Stomach (tissue), 9 donors: ENCODE measurements around the gene ADGRF4. TPM values are rescaled to one million over a fixed set of nuclear protein-coding genes. Genes with fewer than 3 reads are reported as not detected.

Experiments
- DNase-seq, 2 donors: peaks; one replicate each; pipeline versions ENCODE4 v3.0.0 to v3.0.0-alpha.2; 2013 to 2019
- H3K27ac ChIP-seq, 5 donors: fragments of 200-600 bp in 4 of 5; sonication (generic) in 4 of 5; one replicate each; pipeline ENCODE4 v1.5.1; 2013 to 2019; ENCODE audit warnings: mild to moderate bottlenecking in 1 of 5, moderate library complexity in 1 of 5
- H3K27me3 ChIP-seq, 3 donors: fragments of 200-600 bp; sonication (generic); one replicate each; pipeline ENCODE4 v1.5.1; 2017 to 2019; ENCODE audit warnings: mixed run types in 1 of 3
- H3K36me3 ChIP-seq, 4 donors: fragments of 200-600 bp; sonication (generic); 1 replicate in 3 of 4; 2 replicates in 1 of 4; pipeline ENCODE4 v1.5.1; 2016 to 2019
- H3K4me1 ChIP-seq, 4 donors: fragments of 200-600 bp; sonication (generic); one replicate each; pipeline ENCODE4 v1.5.1; 2016 to 2019
- H3K4me3 ChIP-seq, 4 donors: fragments of 200-600 bp; sonication (generic) in 3 of 4; one replicate each; pipeline ENCODE4 v1.5.1; 2016 to 2019; ENCODE audit warnings: mild to moderate bottlenecking in 1 of 4
- H3K9me3 ChIP-seq, 4 donors: fragments of 200-600 bp; sonication (generic); one replicate each; pipeline ENCODE4 v1.5.1; 2016 to 2019
- EP300 ChIP-seq: sonication (generic); formaldehyde crosslinking; IDR thresholded peaks from one replicate; pipeline ENCODE4 v1.6.1; 2017; ENCODE audit warnings: antibody characterized with exemption
- POLR2A ChIP-seq, 4 donors: fragments of 450-650 bp; IDR thresholded peaks; one replicate each; pipeline ENCODE4 v1.6.1; 2016; ENCODE audit warnings: antibody characterized with exemption in 4 of 4, control low read depth in 2 of 4, mild to moderate bottlenecking in 1 of 4, moderate library complexity in 1 of 4
- POLR2AphosphoS5 ChIP-seq, 3 donors: sonication (generic); formaldehyde crosslinking; IDR thresholded peaks; one replicate each; pipeline ENCODE4 v1.6.1; 2016; ENCODE audit warnings: antibody characterized with exemption in 3 of 3
- WGBS, 5 donors: extraction: QIAGEN DNeasy Blood & Tissue Kit in 3 of 5; methylation state at CpG; one replicate each; pipeline versions ENCODE4 v1.1.5 to v1.1.7; 2013 to 2018; 5-methylcytosine and 5-hydroxymethylcytosine counted together
- intact Hi-C: fragments of 100-400 bp; cut with DNase I; formaldehyde crosslinking; loops from one replicate; pipeline ENCODE4 v1.15.1; 2023; ENCODE audit warnings: low total_unique reads
- polyA plus RNA-seq, 3 donors: library from polyadenylated mRNA; stranded (reverse); fragments of 200-250 nt; gene quantifications; one replicate each; pipeline ENCODE4 v1.2.3, GENCODE V29; 2013
- total RNA-seq, 5 donors: library from RNA; depleted of rRNA; stranded (reverse); fragments of >200 nt; gene quantifications; one replicate each; pipeline versions ENCODE4 v1.1.0 to v1.2.3, GENCODE V29; 2014 to 2016
- TF ChIP-seq, protein P1 (sequence below), 7 experiments: fragments of 450-650 bp in 4 of 7; fragments of 200-600 bp in 3 of 7; sonication (generic) in 3 of 7; IDR thresholded peaks; one replicate each; pipeline ENCODE4 v1.5.1; 2016 to 2019; ENCODE audit warnings: antibody characterized with exemption in 7 of 7, control low read depth in 2 of 7, mild to moderate bottlenecking in 1 of 7
- donor health status: healthy with polysubstance abuse.
- donor health status: Bipolar disorder and iron deficiency.
- donor health status: healthy.

Gene ADGRF4
- total and polyA plus RNA-seq, 8 donors, result 6.5 TPM; not detected in 7

- TF ChIP-seq EP300 (no peak), POLR2AphosphoS5 (IDR thresholded peaks at IDR 0.05) (no peak), POLR2A (IDR thresholded peaks at IDR 0.05) (no peak)
- Histone ChIP-seq H3K4me1 (no peaks in the 10 kb centered on the region), H3K36me3 (no peaks in the 10 kb centered on the region), H3K27me3 (no peaks in the 10 kb centered on the region), H3K4me3 (no peak overlapping the region), H3K27ac (no peak overlapping the region), H3K9me3 (no peaks in the 10 kb centered on the region)
- no peak for DNase-seq
- 95 to 100% (median 100%) methylated on average over 1 of the region's 1 CpG for WGBS, 5 donors
- intact Hi-C loops, result no loop called here
These were observed 31.1 kb downstream of the ADGRF4 start for GRCh38 chr6:47729457-47729856.

- TF ChIP-seq, protein P1, sequence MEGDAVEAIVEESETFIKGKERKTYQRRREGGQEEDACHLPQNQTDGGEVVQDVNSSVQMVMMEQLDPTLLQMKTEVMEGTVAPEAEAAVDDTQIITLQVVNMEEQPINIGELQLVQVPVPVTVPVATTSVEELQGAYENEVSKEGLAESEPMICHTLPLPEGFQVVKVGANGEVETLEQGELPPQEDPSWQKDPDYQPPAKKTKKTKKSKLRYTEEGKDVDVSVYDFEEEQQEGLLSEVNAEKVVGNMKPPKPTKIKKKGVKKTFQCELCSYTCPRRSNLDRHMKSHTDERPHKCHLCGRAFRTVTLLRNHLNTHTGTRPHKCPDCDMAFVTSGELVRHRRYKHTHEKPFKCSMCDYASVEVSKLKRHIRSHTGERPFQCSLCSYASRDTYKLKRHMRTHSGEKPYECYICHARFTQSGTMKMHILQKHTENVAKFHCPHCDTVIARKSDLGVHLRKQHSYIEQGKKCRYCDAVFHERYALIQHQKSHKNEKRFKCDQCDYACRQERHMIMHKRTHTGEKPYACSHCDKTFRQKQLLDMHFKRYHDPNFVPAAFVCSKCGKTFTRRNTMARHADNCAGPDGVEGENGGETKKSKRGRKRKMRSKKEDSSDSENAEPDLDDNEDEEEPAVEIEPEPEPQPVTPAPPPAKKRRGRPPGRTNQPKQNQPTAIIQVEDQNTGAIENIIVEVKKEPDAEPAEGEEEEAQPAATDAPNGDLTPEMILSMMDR (IDR thresholded peaks at IDR 0.05), result peak in 4 of 7 experiments; percentile 23 to 51 (median 31)
- TF ChIP-seq POLR2AphosphoS5 (IDR thresholded peaks at IDR 0.05), result no peak
- Histone ChIP-seq H3K4me1 (no peaks in the 10 kb centered on the region), H3K36me3 (no peaks in the 10 kb centered on the region), H3K9me3 (no peaks in the 10 kb centered on the region), H3K4me3 (no peak overlapping the region), H3K27me3 (no peaks in the 10 kb centered on the region), H3K27ac (no peak overlapping the region)
- DNase-seq, result peak in 1 of 2 donors; percentile 44
- 21 to 31% (median 24%) methylated on average over 2 of the region's 2 CpGs for WGBS, 5 donors
- intact Hi-C loops, result no loop called here
These were observed 35.6 kb downstream of the ADGRF4 start for GRCh38 chr6:47733879-47734558.

GRCh38 chr6:47734831-47735481 lies 36.6 kb downstream of the ADGRF4 start:
- no peak overlapping the region for H3K4me3 ChIP-seq
- H3K27ac ChIP-seq, result no peak overlapping the region
- no peaks in the 10 kb centered on the region for H3K9me3 ChIP-seq
- no peaks in the 10 kb centered on the region for H3K36me3 ChIP-seq
- no peak for DNase-seq
- H3K27me3 ChIP-seq, result no peaks in the 10 kb centered on the region
- intact Hi-C loops, result no loop called here
- H3K4me1 ChIP-seq, result no peaks in the 10 kb centered on the region
- 59 to 83% (median 69%) methylated on average over 4 of the region's 4 CpGs for WGBS, 5 donors
- TF ChIP-seq POLR2AphosphoS5 (IDR thresholded peaks at IDR 0.05) (no peak), POLR2A (IDR thresholded peaks at IDR 0.05) (no peak), EP300 (no peak)
- TF ChIP-seq, protein P1 (IDR thresholded peaks at IDR 0.05), result no peak

- DNase-seq, result no peak
- Histone ChIP-seq H3K4me3 (no peak overlapping the region), H3K27ac (no peak overlapping the region), H3K27me3 (no peaks in the 10 kb centered on the region), H3K36me3 (no peaks in the 10 kb centered on the region), H3K4me1 (no peaks in the 10 kb centered on the region), H3K9me3 (no peaks in the 10 kb centered on the region)
- TF ChIP-seq, protein P1 (IDR thresholded peaks at IDR 0.05), result no peak
- TF ChIP-seq POLR2A (IDR thresholded peaks at IDR 0.05), result no peak
- TF ChIP-seq EP300, result no peak
- no peak for TF ChIP-seq POLR2AphosphoS5 (IDR thresholded peaks at IDR 0.05)
- intact Hi-C loops, result no loop called here
- 71 to 75% (median 73%) methylated on average over 7 of the region's 7 CpGs for WGBS, 5 donors
These were observed 37.8 kb downstream of the ADGRF4 start for GRCh38 chr6:47736083-47736700.
